Right hindlimb (tissue), 1 donor: ENCODE measurements around the gene GBX1.

ENCODE experiments used
- DNase-seq: peaks from one replicate; pipeline ENCODE4 v3.0.0-alpha.2; 2018

GBX1 gene

DNA sequence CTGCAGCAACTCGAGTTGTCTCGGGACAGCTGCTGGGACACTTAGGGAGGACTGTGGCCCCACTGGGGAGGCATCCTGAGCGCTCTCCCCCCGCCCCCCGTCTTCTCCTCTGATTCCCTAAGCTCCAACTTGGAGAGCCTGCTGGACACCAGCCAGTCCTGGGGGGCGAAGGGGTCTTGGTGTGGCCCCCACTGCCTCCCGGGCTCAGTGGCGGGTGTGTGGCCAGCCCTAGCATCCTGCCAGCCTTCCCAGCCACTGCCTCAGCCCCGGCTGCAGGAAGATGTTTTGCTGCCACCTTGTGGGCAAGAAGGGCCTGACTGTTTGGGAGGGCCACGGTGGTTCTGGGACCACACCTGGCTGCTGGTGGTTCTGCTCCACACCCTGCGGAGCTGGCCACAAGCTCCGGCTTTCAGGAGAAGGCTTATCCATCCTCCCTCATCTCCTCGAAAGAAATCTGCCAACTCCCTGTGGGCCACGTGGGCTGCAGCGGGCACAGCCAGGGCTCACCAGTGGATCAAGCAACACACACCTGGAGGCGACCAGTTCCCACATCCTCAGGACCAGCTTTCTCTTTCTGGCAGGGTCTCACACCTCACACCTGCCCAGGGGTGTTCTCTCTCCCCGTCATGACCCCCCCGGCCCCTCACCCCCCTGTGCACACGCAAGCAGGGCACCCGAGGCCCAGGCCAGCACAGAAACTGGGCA lies 56.4 kb downstream of the GBX1 start:
- peak; percentile 84 for DNase-seq

DNA sequence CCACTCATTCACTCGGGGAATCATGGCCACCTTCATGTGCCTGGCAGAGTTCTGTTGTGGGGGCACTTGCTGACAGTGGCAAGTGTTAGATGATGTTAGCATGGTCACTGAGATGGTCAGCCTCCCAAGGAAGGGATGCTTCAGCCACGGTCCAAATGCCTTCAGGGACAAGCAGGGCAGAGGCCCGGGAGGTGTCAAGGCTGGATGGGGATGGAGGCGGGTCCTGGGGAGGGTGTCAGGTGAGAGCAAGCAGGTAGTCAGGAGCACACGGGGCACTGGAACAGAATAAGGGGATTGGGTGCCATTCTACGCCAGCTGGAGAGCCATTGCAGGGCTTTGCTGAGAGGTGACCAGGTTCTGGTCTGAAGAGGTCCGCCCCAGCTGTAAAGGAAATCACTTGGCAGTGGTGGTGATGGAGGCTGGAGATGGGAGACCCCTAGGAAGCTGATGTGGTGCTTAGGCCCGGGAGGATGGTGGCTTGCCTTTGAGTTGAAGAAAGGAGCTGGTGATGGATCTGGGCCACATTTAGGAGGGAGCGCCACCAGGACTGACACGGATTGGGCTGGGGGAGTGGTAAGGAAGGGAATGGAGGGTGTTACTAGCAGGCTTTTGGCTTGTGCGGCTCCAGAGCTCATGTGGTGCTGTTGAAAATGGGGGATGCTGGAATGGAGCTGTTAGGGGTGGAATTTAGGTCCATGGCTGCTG lies 57.1 kb downstream of the GBX1 start:
- no peak for DNase-seq

DNA sequence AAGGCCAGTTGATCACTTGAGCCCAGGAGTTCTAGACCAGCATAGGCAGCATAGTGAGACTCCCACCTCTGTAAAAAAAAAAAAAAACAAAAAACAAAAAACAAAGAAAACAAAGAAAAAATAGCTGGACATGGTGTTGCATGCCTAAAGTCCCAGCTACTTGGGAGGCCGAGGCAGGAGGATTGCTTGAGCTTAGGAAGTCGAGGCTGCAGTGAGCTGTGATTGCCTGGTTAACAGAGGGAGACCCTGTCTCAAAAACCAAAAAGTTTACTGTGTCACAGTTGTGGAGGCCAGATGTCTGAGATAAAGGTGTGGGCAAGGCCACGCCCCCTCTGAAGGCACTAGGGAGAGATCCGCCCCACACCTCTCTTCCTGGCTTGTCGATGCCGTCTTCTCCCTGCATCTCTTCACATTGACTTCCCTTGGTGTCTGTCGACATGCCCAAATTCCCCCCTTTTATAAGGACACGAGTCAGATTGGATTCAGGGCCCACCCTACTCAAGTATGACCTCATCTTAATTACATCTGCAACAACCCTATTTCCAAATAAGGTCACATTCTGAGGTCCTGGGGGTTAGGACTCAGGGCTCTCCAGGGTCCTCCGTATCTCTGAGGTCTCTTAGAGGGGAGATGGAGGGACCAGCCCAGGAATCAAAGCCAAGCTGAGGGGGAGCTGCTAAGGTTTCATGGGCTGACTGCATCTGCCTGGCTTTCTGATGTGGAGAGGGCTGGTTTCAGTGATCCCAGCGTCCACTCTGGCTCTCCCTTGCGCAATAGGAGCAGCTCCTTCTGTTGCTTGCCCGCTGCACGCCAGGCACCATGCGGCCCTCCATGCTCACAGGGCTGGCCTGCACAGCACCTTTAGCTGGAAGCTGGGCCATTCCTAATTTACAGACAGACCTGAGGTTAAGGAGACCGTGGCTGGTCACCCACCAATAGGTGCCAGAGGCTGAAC lies 58.1 kb downstream of the GBX1 start:
- DNase-seq, result no peak

DNA sequence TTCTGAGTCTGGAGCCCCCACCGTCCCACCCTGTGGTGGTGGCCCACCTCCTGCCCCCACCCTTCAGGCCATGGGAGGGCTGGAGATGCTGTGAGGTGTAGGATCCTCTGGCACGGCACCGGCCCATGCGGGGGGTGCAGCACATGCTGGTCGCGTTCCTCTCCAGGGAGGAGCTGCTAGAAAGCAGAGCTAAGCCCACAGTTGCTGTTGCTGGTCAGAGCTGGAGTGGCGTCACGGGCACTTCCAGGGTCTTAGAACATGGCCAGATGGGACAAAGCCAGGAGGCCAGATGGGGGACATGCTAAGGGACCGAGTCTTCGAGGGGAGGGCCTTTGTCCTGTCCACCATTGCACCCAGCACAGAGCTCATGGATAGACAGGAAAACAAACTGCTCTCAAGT lies 59.6 kb downstream of the GBX1 start:
- DNase-seq, result no peak

DNA sequence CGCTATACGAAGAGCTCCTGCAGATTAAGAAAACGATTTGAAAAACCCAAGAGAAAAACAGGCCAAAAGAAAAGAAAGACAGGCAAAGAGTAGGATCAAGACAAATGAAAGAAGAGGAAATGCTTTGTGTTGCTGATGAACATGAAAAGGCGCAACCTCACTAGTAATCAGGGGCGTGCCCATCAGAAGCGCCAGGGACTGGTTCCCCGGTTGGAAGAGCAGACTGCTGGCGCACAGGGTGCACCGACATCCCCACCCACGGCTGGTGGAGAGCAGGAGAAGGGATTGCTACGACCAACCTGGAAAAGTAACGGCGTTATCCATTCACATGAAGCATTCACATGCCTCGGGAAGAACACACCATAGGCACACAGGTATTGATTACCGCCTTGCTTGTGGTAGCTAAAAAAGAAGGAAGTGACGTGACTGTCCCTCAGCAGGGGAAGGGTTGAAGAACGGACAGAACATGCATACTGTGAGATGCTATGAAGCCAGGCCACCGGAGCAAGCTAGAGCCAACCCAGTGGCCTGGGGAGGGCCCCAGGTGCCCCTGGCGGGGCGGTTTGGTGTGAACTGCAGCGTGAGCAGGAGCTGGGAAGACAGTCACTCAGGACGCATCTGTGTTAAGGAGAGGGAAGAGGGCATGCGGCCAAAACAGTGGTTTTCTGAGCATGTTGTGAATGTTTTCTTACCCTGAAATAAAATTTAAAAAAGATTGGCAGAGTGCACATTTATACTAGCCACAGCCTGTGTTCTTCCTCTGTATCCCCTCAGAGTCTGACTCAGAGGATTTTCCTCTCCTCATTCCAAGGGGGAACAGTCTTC lies 62.9 kb downstream of the GBX1 start:
- DNase-seq, result no peak

DNA sequence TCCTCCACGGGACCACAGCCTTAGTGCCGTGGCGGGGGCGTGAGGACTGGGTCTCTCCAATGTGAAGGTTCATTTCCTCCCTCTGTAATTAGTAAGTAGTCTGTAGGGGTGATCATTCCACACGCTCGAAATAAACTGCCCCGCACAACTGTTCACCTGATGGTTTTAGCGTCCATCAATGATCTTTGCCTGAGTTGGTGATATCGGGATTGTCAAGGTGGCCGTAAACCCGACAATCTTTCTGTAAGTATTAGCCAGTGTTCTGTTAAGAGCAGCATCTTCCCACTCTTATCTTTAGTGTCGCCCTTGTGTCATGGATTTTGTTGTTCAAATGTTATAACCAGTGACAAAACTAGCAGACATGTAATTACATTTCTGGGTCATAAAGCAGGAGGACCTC lies 63.5 kb downstream of the GBX1 start:
- no peak for DNase-seq

DNA sequence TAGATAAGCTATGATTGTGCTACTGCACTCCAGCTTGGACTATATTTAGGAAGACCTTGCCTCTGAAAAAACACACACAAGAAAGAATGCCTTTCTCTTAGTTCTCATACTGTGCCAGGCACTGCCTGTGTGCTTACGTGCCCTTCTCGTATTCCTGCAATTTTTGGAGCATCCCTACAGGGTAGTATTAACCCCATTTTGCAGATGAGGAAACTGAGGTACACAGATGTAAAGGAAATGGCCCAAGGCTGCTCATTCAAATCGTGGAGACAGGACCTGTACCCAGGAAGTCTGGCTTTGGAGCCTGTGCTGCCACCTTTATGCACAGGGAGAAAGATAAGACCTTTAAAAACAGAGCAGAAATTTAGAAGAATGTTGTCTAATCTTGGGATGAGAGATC lies 64.5 kb downstream of the GBX1 start:
- no peak for DNase-seq

DNA sequence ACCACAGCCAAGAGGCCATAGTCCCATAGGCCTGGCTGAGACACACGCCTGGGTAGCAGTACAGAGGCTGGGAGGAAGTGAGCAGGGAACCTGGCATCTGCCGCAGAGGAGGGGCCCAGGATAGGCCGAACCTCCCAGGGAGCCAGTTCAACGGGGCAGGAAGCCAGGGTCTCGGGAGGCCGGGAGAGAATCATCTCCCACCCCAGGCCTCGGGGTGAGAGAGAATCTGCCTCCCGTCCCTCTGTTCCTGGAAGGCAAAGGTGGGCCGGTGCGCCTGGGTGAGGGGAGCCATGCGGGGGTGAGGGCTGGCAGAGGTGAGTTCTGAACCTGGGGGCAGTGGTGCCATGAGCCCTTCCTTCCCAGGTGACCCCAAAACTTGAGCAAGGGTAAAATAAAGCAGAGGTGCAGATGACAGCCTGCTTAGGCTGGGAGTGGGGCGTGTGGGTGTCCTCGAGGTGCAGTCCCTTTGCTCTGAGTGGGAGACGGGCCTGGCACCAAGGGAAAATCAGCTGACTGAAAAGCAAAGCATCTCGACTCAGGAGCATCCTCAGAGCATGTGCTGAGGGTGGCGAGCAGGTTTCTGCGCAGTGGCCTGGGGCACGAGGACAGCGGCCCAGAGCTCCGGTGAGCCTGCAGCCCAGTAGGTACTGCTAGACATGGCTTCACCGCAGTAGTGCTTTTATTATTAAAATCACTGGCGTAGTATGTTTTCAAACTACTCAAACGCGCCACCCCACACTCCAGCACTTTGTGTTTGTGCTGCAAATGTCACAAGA lies 65.7 kb downstream of the GBX1 start:
- no peak for DNase-seq

DNA sequence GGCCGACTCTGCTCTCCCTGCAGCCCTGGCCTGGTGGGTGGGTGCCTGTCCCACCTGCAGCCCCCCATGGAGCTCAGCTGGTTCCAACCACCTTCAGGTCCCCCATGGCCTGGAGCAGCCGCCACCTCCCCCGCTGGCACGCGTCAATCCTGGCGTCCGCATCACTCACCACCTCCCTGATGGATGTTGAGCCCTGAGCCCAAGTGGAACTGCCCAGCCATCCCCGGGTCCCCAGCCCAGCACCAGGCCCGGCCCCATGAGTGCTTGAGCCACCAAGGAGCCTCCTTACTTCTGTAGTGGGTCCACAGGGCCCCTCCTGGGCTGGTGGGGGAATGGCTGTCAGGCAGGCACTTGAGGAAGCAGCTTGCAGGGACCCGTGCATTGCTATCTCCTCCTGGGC lies 66.6 kb downstream of the GBX1 start:
- no peak for DNase-seq

DNA sequence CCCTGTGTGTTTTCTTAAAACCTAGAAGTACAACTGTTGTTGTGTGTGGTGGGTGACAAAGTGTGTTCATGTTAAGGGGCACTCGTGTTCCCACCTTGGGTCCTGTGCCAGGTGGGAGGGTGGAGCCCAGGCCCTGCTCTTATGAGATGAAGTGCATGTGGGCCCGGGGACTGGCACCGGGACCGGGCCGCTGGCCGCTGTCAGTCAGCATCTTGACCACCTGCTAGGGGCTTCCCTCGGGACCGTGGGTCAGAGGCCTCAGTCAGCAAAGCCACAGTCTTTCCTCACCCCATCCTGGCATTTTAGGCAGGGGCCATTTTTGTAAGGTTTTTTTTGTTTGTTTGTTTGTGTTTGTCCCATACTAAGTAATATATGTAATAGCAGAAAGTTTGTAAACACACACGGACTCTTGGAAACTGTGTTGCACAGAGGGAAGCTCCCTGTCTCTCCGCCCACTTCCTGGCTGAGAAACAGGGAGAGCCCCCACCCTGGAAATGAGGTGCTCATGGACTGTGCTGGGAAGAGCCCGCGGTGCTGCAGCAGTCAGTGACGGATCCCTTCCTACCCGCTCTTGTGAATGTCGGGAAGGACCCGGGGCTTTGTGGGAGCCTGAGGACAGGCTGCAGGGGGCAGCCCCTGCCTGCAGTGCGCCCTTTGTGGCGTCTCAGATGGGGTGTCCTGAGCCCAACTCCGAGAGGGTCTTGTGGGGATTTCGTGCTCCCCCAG lies 67.8 kb downstream of the GBX1 start:
- no peak for DNase-seq
